Stimulated activated CD4-positive, alpha-beta T cell treated with anti-CD3 and anti-CD28 coated beads, Interleukin-2, amount 100 ng/mL, for 48 hours (primary cell): ENCODE measurements around the gene STYXL1.

Source experiments
- DNase-seq, 2 donors: peaks; one replicate each; pipeline ENCODE4 v3.0.0-alpha.2; 2020

The STYXL1 gene

GRCh38 chr7:75950111-75950681, 97.6 kb downstream of the STYXL1 start:
- no peak for DNase-seq

- DNase-seq = no peak
These were observed 99.6 kb downstream of the STYXL1 start for GRCh38 chr7:75948179-75948578.
